DMS114 treated with DMSO at 0.1 percent for 48 hours (cell line): Measurements from ENCODE around the gene BBS7.

ENCODE experiments used
- DNase-seq: peaks from one replicate; lab custom pipeline; 2025; ENCODE audit not compliant: unreplicated experiment; lab: John Stamatoyannopoulos, UW

BBS7 gene

DNA sequence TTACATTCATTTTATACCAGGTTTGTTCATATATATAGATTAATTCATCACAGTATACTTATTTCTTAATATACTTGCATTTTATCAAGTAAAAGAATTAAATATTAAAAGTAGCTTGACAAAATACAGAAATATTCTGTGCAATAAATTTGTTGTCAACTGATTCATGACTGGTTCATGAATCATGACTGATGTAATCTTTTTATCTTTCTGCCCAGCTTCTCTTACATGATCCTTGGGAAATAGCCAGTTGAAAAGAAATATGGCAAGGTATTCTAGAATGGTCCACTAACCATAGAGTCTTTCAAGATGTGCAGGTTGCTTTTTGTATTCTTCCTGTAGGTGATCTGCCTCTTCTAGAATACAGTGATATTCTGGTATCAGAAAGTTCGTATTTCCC is 42.4 kb downstream of the BBS7 start:
- no peak for DNase-seq

DNA sequence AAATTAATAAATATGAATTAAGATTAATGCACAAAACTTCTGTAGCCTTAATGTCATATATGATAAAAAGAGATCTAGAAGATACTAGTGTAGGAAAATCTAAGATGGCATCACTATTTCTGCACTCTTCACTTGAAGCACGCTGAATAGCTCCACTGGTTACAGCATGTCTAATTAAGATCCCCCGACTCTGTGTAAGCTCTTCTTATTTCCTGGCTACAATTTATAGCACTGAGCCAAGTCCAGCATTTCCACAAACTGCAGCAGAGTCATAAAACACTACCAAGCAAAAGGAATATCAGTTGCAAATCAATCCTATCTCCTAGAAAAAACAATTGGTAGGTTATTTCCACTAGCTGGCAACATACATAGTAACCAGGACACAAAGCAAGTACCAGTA is 45.3 kb downstream of the BBS7 start:
- no peak for DNase-seq

DNA sequence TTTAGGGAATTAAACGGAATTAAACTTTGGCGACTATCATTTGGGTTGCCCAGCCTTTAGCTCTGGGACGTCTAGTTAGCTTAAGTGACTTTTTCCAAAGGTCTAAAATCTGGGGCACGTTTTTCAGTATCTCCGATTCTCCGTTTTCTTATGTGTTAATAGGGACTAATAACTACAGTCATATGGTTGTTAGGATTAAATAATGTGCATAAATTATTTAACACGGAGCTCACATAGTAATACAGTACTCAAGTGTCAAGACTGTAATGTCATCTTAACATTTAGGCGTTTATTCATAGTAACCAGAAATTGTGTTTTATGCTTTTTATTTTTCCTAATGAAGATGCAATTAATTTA is 46.1 kb downstream of the BBS7 start:
- DNase-seq, result no peak

GRCh38 chr4:121823505-121824170 is 46.6 kb downstream of the BBS7 start, which contains the start of gene CCNA2:
Gene CCNA2 (minus strand): TSS chr4:121823883. CDS start chr4:121823628, 255 bp downstream.
- DNase-seq, result peak; percentile 86

GRCh38 chr4:121822796-121823504 is 47.3 kb downstream of the BBS7 start:
- DNase-seq, result peak; percentile 34

DNA sequence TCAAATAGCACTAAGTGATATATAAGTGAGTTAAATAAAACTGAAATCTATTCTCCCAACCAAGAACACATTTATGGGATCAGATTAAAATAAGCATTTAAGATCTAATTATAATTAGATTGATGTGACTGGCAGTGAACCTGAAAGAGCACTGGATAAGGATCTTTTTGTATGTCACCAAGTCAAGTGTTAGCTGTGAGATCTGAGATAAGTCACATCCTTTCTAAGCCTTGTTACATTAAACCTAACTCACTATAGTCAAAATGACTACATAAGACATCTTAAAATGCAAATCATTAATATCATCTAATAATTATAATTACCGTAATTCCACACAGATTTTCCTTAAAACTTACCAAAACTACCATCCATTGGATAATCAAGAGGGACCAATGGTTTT is 48.2 kb downstream of the BBS7 start:
- no peak for DNase-seq

DNA sequence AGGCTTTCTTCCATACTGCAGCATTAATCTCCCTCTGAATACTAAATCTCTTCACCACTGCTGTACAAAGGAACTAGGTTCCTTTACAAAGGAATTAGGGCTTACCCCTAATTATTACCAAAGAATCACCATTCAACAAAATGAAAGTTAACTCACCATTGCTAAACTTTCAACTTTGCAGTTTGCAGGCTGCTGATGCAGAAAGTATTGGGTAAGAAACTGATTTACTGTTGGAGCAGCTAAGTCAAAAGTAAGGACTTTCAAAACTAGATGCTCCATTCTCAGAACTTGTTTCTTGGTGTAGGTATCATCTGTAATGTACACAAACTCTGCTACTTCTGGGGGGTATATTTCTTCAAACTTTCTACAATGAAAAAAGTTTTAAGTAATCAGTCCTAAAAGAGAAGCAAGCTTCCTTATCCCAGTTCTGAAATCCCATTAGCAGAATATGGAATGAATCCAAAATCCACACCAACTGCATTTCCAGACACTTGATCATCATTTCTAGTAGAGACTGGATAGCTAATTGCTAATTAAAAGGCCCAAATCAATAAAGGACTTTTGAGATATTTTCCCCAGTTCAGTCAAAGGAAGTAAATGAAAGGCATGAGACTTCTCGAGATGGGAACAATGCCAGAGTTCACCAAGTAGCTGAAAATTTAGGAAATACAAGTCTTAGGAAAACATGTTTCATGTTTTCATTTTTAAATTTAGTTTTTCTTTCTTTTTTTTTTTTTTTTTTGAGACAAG is 50.9 kb downstream of the BBS7 start:
- DNase-seq, result no peak

GRCh38 chr4:121818215-121818614 is 52.1 kb downstream of the BBS7 start:
- no peak for DNase-seq

DNA sequence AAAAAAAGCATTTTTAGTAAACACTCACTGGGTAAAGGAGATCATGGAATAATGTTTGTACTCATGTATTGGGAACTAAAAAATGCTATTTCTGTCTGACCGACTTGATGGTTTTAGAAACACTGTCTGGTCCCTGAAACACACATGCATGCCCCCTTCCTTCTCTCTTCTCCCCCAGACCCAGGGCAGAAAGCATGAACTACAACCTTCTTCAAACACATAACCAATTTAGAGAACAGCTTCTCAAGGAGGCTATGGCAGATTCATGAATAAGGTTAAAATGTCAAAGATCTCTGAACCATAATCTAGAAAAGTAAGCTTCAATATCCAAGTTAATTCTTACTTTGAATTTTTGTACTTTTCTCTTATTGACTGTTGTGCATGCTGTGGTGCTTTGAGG is 52.6 kb downstream of the BBS7 start:
- DNase-seq, result no peak

GRCh38 chr4:121817006-121817405 is 53.3 kb downstream of the BBS7 start:
- no peak for DNase-seq

DNA sequence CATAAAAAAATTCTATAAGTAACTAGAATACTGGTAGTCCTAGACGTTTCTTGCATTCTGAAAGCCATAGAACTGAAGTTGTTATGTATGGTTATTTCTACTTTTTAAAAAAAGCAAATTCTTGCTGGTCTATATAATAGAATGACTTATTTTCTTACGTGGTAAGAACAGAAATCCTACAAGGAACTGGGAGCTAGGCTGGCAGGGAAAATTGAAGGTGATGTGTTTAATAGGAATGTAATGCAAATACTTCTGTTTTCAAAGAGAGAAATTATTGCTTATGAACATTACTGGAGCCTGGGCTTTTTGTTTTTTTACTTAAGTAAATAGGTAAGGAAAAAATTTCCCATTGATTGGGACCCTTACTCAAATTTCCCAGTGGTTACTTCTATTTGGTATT is 55.5 kb downstream of the BBS7 start:
- DNase-seq, result no peak

DNA sequence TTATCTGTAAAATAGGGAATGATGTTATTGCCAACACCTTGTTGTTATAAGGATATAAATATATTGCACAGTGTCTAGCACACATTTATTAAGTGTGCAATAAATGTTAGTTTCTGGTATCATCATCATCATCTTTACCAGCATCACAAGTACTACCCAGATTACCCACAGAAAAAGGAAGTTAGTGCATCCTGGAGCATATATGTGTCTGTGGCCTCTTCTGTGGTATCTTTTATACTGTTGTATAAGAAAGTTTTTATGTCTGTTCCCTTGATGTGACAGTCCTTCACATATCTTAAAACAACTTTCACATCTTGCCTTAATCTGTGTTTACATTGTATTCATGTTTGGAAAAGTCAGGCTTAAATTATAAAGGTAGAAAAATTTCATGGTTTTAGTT is 59.2 kb downstream of the BBS7 start:
- DNase-seq, result no peak

- no peak for DNase-seq
These were observed 63.9 kb downstream of the BBS7 start for GRCh38 chr4:121806411-121806810.

DNA sequence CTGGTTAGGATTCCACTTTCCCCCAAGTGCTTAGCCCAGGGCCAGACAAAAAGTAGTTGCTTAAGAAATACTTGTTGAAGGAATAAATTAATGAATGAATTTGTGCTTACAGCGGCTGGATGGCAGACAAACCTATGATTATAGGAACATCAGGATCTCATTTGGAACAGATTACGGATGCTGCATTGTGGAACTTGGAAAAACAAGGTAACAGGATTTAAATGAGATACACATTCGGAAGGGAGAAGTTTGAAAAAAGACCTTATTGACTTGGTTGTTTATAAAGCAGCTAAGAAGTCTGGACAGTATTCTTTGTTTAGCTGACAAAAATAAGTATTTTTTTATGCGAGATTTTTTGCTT is 68.6 kb downstream of the BBS7 start:
- no peak for DNase-seq

DNA sequence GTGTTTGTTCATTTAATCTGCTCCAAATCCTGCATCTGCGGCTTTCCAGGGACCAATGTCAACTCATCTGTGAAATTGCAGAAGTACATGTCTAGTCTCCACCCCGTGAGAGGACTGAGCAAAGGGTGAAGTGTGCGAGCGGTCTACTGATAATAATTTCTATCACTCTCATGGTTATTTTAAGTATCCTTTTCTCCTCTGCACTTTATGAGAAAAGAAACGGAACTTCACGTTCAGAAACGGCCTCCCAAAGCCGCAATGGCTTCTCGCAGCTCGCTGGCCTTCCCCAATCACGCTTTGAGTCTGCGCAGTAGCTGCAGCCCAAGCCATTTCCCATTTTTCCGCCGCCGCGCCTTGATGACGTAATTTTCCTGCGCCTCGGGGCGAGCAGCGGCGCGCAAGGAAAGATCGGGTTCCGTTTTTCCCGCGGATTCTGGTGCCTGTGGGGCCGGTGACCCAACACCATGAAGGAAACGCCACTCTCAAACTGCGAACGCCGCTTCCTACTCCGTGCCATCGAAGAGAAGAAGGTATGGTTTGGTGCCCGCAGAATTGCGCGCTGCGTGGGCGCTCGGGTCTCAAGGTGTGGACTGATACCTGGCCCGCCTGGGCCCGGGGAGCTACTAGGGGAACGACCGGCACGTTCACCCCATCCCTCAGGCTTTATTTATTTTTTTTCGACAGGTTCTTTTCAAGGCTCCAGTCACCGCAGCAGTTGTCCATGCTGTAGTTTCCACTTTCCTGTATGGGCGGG is 69.1 kb downstream of the BBS7 start, which contains the start of gene EXOSC9:
Gene EXOSC9, plus strand, starts transcription at position 363 of the 754 bp plus-strand sequence. Its CDS starts 102 bp downstream, at position 465.
- DNase-seq, result peak; percentile 71

DNA sequence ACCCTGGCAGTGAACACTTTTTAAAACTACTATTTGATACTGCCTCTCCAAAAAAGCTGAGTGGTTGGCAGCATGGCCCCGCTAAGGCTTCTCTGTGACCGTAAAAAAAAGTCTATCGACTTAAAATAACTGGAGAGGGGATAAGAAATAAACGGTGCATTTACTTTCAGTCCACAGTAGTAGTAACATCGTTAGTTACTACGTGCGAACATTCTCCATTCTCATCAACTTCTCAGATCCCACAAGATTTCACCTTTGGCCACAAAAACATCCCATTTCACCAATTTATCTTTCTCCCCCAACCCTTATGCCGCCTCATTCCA is 69.7 kb downstream of the BBS7 start:
- no peak for DNase-seq

DNA sequence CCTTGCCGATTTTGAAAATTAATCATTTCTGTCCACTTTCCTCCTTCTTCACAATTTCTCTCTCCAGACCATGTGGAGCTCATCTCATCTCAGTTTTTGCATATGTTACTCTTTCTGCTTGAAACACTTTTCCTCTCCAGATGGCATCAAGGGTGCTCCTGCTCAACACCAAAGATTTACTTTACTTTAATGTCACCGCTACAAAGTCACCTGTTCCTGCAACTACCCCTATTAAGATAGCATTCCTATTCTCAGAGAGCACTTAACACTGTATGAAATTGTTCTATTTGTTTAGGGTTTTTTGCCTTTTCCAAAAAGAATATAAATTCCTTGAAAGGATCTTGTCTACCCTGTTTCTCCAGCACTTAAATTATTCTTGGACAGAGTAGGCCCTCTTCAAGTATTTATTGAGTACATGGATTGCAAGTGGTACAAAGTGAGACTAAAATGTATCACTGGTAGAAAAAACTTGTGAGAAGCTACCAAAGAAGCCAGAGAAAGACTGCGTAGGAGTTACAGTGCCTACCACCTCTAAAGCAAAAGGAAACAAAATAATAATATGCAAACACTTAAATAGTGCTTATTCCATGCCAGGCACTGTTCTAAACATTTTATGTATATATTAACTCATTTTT is 70.3 kb downstream of the BBS7 start:
- DNase-seq, result no peak

- DNase-seq, result no peak
These were observed 71.0 kb downstream of the BBS7 start for GRCh38 chr4:121799208-121799823.

DNA sequence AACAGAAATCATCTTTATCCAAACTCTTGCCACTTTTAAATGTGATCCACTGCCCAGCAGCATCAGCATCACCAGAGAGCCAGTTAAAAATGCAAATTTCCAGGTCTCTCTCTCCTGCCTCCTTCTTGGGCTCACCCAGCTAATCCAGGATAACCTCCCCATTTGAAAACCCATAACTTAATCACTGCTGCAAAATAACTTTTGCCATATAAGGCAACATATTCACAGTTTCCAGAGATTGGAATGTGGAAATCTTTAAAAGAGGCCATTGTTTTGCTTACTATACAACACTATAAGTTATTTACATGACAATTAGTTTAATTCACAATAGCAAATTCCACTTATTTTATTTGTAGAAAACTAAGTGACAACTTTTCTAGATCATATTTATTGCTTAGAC is 74.0 kb downstream of the BBS7 start:
- DNase-seq, result no peak

DNA sequence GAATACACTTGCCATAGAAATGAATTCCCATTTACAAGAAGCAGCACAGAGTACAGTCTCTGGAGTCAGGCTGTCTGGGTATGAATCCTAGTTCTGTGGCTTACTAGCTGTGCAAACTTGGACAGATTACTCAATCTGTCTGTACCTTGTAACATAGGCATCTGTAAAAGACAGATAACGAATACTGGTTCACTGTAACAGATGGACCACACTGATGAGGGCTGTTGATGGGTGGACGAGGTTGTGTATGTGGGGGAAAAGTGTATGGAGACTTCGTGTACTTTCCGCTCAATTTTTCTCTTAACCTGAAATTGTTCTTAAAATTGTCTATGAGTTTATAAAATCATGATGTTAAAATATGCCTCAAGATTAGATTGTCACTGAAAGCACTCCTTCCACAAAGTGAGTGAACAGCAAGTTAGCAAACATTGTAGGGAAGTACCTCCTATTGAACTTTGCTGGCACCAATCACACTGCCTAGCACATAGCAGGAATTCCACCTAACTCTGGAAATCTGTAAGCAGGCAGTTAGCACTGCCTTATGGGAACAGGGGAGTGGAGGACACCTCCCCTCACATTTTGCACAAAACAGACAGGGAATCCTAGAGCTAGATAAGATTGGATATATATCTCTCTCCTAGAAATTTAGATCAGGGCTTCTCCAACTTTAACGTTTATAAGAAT is 75.6 kb downstream of the BBS7 start:
- no peak for DNase-seq
